GM18498 (cell line): Measurements from ENCODE around the gene DGKD.

Source experiments
- ATAC-seq: cut with Tn5 transposase; IDR thresholded peaks from one replicate; pipeline ENCODE4 v1.9.1; 2021; ENCODE audit warnings: mild to moderate bottlenecking, moderate library complexity; ENCODE audit not compliant: unreplicated experiment

DGKD gene

GRCh38 chr2:233440314-233440713, 86.0 kb downstream of the DGKD start:
- no peak for ATAC-seq

- ATAC-seq, result no peak
Measured at GRCh38 chr2:233440714-233441113, 86.4 kb downstream of the DGKD start.

- ATAC-seq, result no peak
Measured at GRCh38 chr2:233441161-233442027, 87.1 kb downstream of the DGKD start.

- no peak for ATAC-seq
Measured at GRCh38 chr2:233442028-233442310, 87.7 kb downstream of the DGKD start.

- peak; percentile 55 for ATAC-seq
Measured at GRCh38 chr2:233443511-233444183, 89.4 kb downstream of the DGKD start.

GRCh38 chr2:233444501-233444900, 90.2 kb downstream of the DGKD start:
- no peak for ATAC-seq

- no peak for ATAC-seq
Measured at GRCh38 chr2:233445152-233445830, 91.0 kb downstream of the DGKD start.

GRCh38 chr2:233446121-233446520, 91.8 kb downstream of the DGKD start:
- no peak for ATAC-seq

GRCh38 chr2:233446606-233447305, 92.5 kb downstream of the DGKD start:
- ATAC-seq, result no peak

- ATAC-seq, result no peak
Measured at GRCh38 chr2:233447506-233448219, 93.4 kb downstream of the DGKD start.

- ATAC-seq, result no peak
Measured at GRCh38 chr2:233448220-233448559, 93.9 kb downstream of the DGKD start.

- ATAC-seq, result no peak
Measured at GRCh38 chr2:233448575-233448974, 94.3 kb downstream of the DGKD start.

GRCh38 chr2:233449081-233449901, 95.0 kb downstream of the DGKD start:
- no peak for ATAC-seq

GRCh38 chr2:233449921-233450863, 95.9 kb downstream of the DGKD start:
- no peak for ATAC-seq

GRCh38 chr2:233450864-233451575, 96.7 kb downstream of the DGKD start:
- ATAC-seq, result no peak

GRCh38 chr2:233451950-233452349, 97.7 kb downstream of the DGKD start:
- ATAC-seq, result no peak

GRCh38 chr2:233453111-233453915, 99.0 kb downstream of the DGKD start:
- ATAC-seq, result no peak
